A673 (cell line): Measurements from ENCODE around the gene CARD11. TPM values are rescaled to one million over a fixed set of nuclear protein-coding genes. Genes with fewer than 3 reads are reported as not detected.
"Not testable (repeated sequence)": the region's sequence is repeated elsewhere in the genome, so short reads cannot be mapped to it uniquely, and the experiment has no call there.

Experiments used
- BruUV-seq: library from RNA; stranded (reverse); fragments of 400-500 nt; replicated peaks from 2 replicates; lab custom pipeline; 2021; lab: Mats Ljungman, UMichigan
- CTCF ChIA-PET: fragments of 300-600 bp; sonication (Branson Sonifier 250); formaldehyde crosslinking; loops from one replicate; lab custom pipeline; 2022; ENCODE audit warnings: antibody characterized with exemption; lab: Charles Lee
- POLR2A ChIA-PET: fragments of 300-600 bp; sonication (Branson Sonifier 250); formaldehyde crosslinking; loops from one replicate; lab custom pipeline; 2022; ENCODE audit warnings: antibody characterized with exemption; ENCODE audit not compliant: low non-redundant PET; lab: Charles Lee
- DNase-seq: peaks from one replicate; pipeline ENCODE4 v3.0.0-alpha.2; 2015; ENCODE audit warnings: low spot score
- H3K27ac ChIP-seq: fragments of 200-600 bp; sonication (generic); 2 replicates; pipeline ENCODE4 v1.5.1; 2016; ENCODE audit warnings: mixed run types, low read depth, mild to moderate bottlenecking, mixed read lengths, antibody characterized with exemption, low read length; ENCODE audit not compliant: poor library complexity, severe bottlenecking
- H3K27me3 ChIP-seq: fragments of 200-600 bp; sonication (generic); replicated peaks from 2 replicates; pipeline ENCODE4 v1.6.1; 2017; ENCODE audit warnings: mixed run types, low read depth, mild to moderate bottlenecking, mixed read lengths, antibody characterized with exemption, low read length; ENCODE audit not compliant: insufficient read depth, poor library complexity
- H3K36me3 ChIP-seq: fragments of 200-600 bp; sonication (generic); 2 replicates; pipeline ENCODE4 v1.6.1; 2016; ENCODE audit warnings: mixed run types, mild to moderate bottlenecking, mixed read lengths, antibody characterized with exemption, low read length; ENCODE audit not compliant: insufficient read depth, poor library complexity, severe bottlenecking
- H3K4me1 ChIP-seq: fragments of 200-600 bp; sonication (generic); 2 replicates; pipeline ENCODE4 v1.6.1; 2017; ENCODE audit warnings: mixed run types, mild to moderate bottlenecking, mixed read lengths, antibody characterized with exemption, low read length; ENCODE audit not compliant: insufficient read depth, poor library complexity, severe bottlenecking
- H3K4me3 ChIP-seq: fragments of 200-600 bp; sonication (generic); 2 replicates; pipeline ENCODE4 v1.5.1; 2016; ENCODE audit warnings: low read depth, mixed run types, mild to moderate bottlenecking, mixed read lengths, low read length; ENCODE audit not compliant: poor library complexity, severe bottlenecking
- H3K9me3 ChIP-seq: fragments of 200-600 bp; sonication (generic); 2 replicates; pipeline ENCODE4 v1.6.1; 2016; ENCODE audit warnings: mixed run types, low read depth, mild to moderate bottlenecking, mixed read lengths, antibody characterized with exemption, low read length; ENCODE audit not compliant: poor library complexity, severe bottlenecking
- EZH2 ChIP-seq: fragments of 200-600 bp; sonication (generic); IDR thresholded peaks from 2 replicates; pipeline ENCODE4 v1.6.1; 2017; ENCODE audit warnings: borderline replicate concordance, low read depth, mild to moderate bottlenecking, mixed read lengths, antibody characterized with exemption, low read length; ENCODE audit not compliant: poor library complexity, severe bottlenecking
- intact Hi-C: fragments of 100-400 bp; cut with micrococcal nuclease; formaldehyde crosslinking; loops from one replicate; pipeline ENCODE4 v1.10.0; 2022; ENCODE audit not compliant: unreplicated experiment
- total RNA-seq: library from RNA; stranded (reverse); gene quantifications from 2 replicates; pipeline ENCODE4 v1.2.3, GENCODE V29; 2021
- TF ChIP-seq, protein P1 (sequence below): fragments of 300-800, 200-600 bp; sonication (generic); conservative IDR thresholded peaks from 2 replicates; pipeline ENCODE4 v1.5.1; 2017; ENCODE audit warnings: low read depth, mild to moderate bottlenecking, antibody characterized with exemption, low read length, moderate library complexity, mixed read lengths

The CARD11 gene
- total RNA-seq, 1 experiment from 2014 or later, result 1.8 TPM

- no peak overlapping the region for H3K4me3 ChIP-seq
- no peak for DNase-seq
- H3K4me1 ChIP-seq, result no peaks in the 10 kb centered on the region
- TF ChIP-seq, protein P1, sequence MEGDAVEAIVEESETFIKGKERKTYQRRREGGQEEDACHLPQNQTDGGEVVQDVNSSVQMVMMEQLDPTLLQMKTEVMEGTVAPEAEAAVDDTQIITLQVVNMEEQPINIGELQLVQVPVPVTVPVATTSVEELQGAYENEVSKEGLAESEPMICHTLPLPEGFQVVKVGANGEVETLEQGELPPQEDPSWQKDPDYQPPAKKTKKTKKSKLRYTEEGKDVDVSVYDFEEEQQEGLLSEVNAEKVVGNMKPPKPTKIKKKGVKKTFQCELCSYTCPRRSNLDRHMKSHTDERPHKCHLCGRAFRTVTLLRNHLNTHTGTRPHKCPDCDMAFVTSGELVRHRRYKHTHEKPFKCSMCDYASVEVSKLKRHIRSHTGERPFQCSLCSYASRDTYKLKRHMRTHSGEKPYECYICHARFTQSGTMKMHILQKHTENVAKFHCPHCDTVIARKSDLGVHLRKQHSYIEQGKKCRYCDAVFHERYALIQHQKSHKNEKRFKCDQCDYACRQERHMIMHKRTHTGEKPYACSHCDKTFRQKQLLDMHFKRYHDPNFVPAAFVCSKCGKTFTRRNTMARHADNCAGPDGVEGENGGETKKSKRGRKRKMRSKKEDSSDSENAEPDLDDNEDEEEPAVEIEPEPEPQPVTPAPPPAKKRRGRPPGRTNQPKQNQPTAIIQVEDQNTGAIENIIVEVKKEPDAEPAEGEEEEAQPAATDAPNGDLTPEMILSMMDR, result no peak
- TF ChIP-seq EZH2, result no peak
- POLR2A ChIA-PET, result no interaction called here
- H3K27me3 ChIP-seq, result peaks cover 9% of the 10 kb centered on the region
- intact Hi-C loops, result no loop called here
- no peaks in the 10 kb centered on the region for H3K36me3 ChIP-seq
- BruUV-seq, result no TSS peak
- peaks cover 8% of the 10 kb centered on the region for H3K9me3 ChIP-seq
- CTCF ChIA-PET, result interaction anchor here (0.6 kb wide), 1 partner anchor 29 kb away, joined by 3 read pairs; no protein-coding TSS in a partner anchor
- no peak overlapping the region for H3K27ac ChIP-seq
Observed at GRCh38 chr7:2959828-2960599, 83.7 kb downstream of the CARD11 start.

GRCh38 chr7:2959103-2959680 is 84.5 kb downstream of the CARD11 start:
- CTCF ChIA-PET, result no interaction called here
- BruUV-seq, result no TSS peak

GRCh38 chr7:2958416-2959102 is 85.1 kb downstream of the CARD11 start:
- H3K9me3 ChIP-seq, result no peaks in the 10 kb centered on the region
- no peak for DNase-seq
- intact Hi-C loops, result no loop called here
- H3K27ac ChIP-seq, result no peak overlapping the region
- no peaks in the 10 kb centered on the region for H3K4me1 ChIP-seq
- H3K36me3 ChIP-seq, result no peaks in the 10 kb centered on the region
- TF ChIP-seq EZH2, result no peak
- TF ChIP-seq, protein P1, result no peak
- CTCF ChIA-PET, result no interaction called here
- POLR2A ChIA-PET, result no interaction called here
- no TSS peak for BruUV-seq
- no peak overlapping the region for H3K4me3 ChIP-seq
- peaks cover 9% of the 10 kb centered on the region for H3K27me3 ChIP-seq

More at GRCh38 chr7:2959103-2959680, 84.5 kb downstream of the CARD11 start:
- no peaks in the 10 kb centered on the region for H3K4me1 ChIP-seq
- POLR2A ChIA-PET, result no interaction called here
- intact Hi-C loops, result no loop called here
- no peak overlapping the region for H3K4me3 ChIP-seq
- peaks cover 1% of the 10 kb centered on the region for H3K9me3 ChIP-seq
- H3K27ac ChIP-seq, result no peak overlapping the region
- H3K36me3 ChIP-seq, result no peaks in the 10 kb centered on the region
- DNase-seq, result no peak
- peaks cover 9% of the 10 kb centered on the region for H3K27me3 ChIP-seq
- TF ChIP-seq EZH2, result no peak

- DNase-seq, H3K4me1 ChIP-seq, H3K4me3 ChIP-seq, CTCF ChIA-PET, intact Hi-C loops, BruUV-seq, H3K36me3 ChIP-seq, POLR2A ChIA-PET, H3K9me3 ChIP-seq, H3K27ac ChIP-seq: not testable (repeated sequence)
- H3K27me3 ChIP-seq, result peaks cover 14% of the 10 kb centered on the region
Observed at GRCh38 chr7:2957369-2957727, 86.3 kb downstream of the CARD11 start.
